Stimulated activated CD8-positive, alpha-beta memory T cell treated with anti-CD3 and anti-CD28 coated beads, Interleukin-7, amount 100 ng/mL, for 24 hours (primary cell): ENCODE measurements around the gene SNRPD2.
"Not testable (repeated sequence)": the region's sequence is repeated elsewhere in the genome, so short reads cannot be mapped to it uniquely, and the experiment has no call there.

ENCODE experiments used
- DNase-seq: peaks from one replicate; pipeline ENCODE4 v3.0.0-alpha.2; 2020; ENCODE audit warnings: low read depth

The SNRPD2 gene

DNA sequence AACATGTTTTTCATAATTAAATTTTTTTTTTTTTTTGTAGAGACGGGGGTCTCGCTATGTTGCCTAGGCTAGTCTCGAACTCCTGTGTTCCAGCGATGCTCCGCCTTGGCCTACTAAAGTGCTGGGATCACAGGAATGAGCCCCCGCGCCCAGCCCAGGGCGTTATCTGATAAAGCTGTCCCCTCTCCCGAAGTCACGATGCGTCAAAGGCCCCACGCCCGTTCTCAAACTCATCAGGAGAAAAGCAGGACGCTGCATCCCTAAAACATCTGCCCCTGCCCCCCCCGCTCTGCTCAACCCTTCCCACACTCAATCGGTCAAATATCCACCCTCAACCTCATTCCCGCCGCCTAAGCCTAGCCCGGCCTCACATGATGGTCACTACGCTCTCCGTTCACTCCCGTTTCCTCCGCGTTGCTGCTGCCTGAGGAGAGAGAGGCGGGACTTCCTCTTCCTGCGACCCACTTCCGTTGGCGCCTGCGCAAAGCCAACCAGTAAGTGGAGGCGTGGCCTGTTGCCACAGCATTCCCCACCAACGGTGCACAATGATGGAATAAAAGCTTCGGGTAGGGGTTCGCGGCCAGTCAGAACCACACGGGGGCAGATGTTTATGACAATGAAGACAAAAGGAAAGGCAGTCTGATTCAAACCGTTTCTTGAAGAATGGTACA is at the start of gene SNRPD2:
TSS of gene SNRPD2 (minus strand) at position 438 of the 671 bp plus-strand sequence. CDS start at position 373, 65 bp downstream.
- DNase-seq, result peak; percentile 90

DNA sequence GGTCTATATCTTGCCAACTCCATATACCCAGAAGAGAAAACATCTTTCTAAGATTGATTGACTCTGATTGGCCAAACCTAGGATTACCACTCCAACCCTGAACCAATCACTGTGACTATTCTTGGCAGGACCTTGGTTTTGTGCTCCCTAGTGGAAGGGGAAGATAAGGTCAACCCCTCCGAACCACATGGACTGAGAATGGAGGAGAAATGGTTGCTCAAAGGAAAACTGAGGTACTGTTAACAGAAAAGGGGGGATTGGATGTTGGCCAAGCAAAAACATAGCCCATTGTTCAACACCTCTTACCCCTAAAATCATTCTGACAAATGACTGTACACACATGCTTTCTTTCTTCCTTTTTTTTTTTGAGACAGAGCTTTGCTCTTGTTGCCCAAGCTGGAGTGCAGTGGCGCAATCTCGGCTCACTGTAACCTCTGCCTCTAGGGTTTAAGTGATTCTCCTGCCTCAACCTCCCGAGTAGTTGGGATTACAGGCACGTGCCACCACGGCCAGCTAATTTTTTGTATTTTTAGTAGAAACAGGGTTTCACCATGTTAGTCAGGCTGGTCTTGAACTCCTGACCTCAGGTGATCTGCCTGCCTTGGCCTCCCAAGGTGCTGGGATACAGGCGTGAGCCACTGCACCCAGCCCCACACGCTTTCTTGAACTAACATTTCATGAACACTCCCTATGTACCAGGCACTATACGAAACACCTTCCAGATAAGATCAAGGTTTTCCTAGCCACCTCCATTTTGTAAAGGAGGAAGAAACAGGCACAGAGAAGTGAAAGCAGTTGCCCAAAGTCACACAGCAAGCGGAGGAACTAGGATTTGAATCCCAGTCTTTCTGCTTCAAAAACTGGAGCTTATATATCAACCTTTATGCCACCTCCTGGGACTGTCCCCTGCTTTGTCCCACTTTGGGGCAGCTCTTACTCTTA is 48.0 kb upstream of the SNRPD2 start:
- DNase-seq, result no peak

DNA sequence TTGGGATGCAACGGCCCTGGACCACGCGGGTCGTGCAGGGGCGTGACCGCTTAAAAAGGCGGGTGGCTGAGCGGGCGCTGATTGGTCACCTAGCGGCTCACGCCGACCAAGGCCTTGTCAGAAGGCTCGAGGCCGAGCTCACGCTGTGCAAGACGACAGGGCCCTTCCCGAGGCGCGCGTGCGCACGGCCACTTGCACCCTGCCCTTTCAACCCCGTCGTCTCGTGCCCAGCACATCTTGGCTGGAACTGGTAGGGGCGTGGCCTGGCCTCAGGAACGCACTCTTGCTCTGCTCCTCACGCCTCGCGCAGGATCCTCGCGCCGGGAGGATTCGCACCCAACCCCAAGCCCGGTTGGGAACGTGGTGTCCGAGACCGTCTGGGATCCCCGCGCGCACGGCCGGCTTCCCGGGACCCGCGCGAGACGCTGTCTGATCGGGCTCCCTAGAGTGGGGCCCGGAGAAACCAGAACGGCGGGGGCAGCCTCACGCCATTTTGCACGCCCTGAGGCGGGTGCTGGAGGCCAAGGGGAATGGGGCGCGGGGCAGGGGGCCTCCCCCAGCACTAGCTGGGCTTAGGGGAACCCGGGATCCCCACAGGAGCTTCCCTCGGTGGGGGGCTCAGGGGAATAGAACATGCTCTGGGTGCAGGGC is 41.5 kb upstream of the SNRPD2 start, which contains the start of gene MEIOSIN:
TSS of gene MEIOSIN (plus strand) at position 280 of the 651 bp plus-strand sequence. CDS start 1,938 bp downstream, outside the sequence.
- DNase-seq, result no peak

DNA sequence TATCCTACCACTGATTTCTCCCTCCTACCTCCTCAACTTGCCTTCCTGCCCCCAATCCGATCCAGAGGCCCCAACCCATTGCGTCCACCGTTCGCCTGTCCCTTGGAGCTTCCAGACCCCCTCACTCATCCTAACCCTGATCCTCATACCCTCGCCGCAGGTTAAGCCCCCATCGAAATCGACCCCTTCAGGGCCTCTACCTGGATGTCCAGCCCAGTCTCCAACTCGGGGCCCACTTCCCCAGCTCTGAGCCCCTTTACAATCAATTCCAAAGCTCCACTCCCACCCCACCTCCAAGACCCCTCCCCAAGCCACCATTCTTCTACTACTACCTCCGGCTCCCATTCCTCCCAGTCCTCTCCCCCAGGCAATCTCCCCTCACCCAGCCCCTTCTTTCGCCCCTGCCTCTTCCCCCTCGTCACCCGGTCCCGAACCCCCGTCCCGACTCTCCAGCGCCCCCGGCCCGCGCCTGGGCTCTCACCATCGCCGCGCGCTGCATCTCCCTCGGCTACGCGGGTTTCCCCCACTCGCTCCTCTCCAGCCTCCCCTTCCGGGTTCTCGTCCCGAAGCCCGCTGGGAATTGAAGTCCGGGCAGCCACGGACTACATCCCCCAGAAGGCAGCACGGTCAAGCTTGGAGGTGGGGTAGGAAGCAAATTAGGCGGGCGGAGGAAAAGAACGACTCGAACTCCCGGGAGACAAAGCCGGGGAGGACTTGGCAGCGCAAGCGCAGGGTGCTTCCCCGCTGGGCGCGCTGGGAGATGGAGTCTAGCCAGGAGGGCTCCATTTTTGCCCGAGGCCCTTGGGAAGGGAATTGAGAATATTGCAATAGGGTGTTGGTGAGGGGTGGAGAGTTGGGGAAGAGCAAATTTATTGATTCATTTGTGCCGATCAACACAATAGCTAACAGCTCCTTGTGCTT is 38.9 kb upstream of the SNRPD2 start, which contains the start of gene FBXO46:
TSS of gene FBXO46 (minus strand) at position 529 of the 921 bp plus-strand sequence. CDS start 17,401 bp downstream, outside the sequence.
- peak; percentile 89 for DNase-seq

DNA sequence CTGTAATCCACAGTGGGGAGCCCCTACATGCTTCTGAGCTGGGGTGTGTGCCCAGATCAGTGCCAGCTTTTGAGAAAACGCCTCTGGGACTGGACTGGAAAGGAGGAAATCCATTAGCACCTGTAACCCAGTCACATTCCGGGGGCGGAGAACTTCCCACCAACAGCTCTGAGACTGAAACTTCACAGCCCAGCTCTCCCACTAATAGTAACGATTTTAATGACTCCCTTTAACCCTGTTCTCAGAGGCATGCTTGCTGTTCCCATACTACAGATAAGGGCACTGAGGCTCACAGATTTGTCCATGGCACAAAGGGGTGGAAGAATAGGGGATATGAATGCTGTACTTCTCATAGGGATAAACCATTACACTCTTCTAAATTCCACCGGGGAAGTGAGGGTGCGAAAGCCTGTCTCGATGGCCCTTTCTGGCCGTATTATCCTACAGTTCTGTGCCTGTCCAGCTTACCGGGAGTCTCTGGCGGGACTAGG is 38.1 kb upstream of the SNRPD2 start:
- DNase-seq, result no peak

DNA sequence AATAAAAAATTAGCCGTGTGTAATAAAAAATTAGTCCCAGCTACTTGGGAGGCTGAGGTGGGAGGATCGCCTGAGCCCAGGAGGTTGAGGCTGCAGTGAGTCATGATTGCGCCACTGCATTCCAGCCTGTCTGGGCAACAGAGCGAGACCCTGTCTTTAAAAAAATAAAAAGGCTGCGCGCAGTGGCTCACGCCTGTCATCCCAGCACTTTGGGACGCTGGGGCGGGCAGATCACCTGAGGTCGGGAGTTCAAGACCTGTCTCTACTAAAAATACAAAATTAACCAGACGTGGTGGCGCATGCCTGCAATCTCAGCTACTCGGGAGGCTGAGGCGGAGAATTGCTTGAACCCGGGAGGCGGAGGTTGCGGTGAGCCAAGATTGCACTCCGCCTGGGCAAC is 36.9 kb upstream of the SNRPD2 start:
- not testable (repeated sequence) for DNase-seq

DNA sequence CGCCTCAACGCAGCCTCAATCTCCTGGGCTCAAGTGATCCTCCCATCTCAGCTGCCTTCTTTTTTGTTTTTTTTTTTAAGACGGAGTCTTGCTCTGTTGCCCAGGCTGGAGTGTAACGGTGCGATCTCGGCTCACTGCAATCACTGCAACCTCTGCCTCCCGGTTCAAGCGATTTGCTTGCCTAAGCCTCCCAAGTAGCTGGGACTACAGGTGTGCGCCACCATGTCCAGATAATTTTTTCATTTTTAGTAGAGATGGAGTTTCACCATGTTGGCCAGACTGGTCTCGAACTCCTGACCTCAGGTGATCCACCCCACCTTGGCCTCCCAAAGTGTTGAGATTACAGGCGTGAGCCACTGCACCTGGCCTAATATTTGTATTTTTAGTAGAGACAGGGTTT is 28.3 kb upstream of the SNRPD2 start:
- DNase-seq, result not testable (repeated sequence)

DNA sequence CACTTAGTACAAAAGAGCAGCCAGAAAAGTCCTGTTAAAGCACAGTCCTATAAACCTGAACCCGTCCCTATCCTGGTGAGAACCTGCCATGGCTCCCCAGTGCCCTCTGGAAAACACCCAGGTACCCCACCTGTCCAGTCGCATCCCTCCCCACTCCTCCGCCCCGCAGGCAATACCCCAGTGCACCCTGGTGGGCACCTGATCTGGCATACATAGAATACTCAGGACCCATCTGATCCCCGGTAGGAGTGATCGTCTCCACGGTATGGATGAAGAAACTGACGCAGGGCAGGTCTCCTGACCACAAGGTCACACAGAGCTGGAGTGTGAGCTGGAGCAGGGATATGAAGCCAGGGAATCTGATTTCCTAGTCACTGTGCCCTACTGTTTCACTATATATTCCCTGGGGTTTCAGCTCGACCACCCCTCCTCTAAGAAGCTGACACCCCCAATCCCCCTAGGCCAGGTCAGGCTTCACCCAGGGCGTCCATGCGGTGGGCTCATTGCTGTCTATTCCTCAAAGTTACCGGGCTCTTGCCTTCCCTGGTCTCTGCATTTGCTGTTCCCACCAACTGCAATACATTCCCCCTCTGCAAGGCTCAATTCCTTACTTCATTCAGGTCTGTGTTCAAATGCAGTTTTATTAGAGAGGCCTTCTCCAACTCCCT is 26.4 kb upstream of the SNRPD2 start:
- no peak for DNase-seq

DNA sequence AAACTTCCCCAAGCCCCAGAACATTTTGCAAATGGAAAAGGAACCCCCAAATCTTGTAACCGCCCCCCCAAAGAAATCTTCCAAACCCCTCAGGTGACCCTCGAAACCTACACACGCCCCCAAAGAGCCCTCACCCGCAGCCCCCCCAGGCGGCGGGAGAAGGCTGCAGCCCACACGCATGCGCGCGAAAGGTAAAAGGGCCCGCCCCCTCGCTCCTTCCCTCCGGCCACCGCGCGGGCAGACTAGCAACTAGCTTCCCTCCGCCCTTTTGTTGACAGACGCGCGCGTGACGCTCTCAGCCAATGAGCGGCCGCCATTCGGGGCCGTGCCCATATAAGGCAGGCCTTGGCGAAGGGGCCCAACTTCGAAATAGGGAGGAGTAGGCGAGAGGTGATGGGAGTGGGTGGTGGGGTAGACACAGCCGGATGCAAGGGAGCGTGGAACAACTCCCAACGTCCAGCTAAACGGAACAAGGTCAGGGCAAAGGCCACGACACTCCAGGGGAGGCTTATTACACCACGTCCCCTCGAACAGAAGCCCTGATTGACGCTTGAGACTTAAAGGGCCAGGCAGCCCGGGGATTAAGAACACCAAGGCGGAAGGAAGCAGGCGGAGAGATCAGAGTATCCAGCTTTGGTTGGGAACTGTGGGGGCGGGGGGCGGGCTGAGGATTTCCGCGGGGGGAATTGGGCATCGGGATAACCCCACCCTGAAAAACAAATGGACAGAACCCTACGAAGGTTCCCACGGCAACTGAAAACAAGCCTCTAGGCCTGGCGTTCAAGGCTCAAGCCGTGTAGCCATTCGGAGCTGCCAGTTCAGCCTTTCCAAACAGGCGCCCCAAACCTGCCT is 25.6 kb upstream of the SNRPD2 start:
- DNase-seq, result peak; percentile 88

DNA sequence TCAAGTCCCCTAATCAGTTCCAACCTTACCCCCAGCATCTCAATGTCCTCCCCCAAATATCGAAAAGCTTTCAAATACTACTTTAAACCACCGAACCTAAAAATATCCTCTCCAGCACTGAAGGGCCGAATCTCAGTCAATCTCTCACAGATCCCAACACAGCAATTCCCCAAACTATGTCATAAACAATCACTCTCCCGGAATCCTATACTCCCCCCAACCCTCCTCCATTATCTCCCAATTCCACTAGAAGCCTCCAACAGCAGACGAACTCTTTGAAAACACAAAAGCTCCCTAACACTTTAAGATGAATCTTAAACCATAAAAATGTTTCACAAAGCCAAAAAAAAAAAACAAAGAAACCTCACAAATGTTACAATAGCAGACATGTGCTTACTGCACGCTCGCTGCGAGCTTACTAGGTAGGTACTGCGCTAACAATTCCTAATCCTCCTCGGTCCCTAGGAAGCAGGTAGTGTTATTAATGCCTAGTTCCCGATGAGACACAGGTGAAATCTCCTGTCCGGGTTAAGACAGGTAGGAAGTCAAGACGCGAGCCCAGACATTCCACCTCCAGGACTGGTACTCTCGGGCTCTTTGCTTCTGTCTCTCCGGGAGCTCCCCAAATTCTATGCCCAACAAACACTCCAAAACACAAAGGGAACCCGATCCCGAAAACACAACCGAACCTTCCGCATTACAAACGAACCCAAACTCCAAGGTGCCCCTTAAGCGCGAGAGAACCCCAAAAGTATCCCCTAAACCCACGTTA is 24.8 kb upstream of the SNRPD2 start:
- DNase-seq, result no peak

DNA sequence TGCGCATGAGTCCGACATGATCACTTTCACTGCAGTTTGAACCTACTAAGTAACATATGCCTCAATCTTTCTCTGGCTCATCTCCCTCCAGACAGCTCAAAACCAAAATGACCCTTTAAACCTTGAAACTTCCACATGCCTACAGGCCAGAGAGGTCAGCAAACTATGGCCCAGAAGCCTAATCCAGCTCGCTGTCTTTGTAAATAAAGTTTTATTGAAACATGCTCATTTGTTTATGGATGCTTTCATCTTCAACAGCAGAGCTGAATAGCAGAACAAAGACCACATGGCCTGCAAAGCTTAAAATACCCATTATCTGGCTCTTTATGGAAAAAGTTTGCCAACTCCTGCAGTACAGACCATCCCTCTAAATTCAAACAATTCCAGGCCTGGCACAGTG is 23.4 kb upstream of the SNRPD2 start:
- DNase-seq, result no peak

DNA sequence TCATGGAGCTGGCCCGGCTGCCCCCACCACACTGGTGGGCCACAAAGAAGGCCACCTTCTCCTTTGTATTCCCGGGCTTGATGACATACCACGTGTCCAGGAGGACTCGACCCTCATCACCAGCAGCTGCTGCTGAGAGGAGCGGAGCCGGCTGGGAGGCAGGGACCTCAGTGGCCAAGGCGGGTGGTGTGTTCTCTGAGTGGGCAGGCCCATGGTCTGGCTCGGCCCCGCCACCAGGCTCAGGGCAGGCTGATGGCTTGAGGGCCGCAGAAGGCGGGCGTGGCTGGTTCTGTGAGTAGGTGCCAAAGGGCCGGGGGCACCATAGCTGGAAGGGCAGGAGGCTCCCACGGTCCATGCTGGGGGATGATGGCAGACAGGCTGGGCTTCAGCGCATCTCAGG is 21.4 kb upstream of the SNRPD2 start:
- no peak for DNase-seq

DNA sequence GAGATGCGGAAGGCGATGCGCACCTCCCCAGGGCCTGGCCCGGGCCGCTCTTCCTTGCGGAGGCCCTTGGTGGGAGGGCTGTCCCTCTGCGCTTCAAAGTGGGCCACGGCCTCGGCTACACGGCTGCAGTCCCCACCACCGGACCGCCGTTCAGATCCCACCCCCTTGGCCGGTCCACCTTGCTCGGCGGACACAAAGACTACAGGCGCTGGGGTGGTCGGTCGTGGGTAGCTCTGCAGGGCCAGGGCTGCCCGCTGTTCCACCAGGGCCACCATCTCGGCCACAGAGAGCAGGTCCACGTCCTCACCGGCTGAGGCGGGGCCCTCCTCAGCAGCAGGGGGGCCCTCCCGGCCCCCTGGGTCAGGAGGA is 20.9 kb upstream of the SNRPD2 start:
- no peak for DNase-seq

DNA sequence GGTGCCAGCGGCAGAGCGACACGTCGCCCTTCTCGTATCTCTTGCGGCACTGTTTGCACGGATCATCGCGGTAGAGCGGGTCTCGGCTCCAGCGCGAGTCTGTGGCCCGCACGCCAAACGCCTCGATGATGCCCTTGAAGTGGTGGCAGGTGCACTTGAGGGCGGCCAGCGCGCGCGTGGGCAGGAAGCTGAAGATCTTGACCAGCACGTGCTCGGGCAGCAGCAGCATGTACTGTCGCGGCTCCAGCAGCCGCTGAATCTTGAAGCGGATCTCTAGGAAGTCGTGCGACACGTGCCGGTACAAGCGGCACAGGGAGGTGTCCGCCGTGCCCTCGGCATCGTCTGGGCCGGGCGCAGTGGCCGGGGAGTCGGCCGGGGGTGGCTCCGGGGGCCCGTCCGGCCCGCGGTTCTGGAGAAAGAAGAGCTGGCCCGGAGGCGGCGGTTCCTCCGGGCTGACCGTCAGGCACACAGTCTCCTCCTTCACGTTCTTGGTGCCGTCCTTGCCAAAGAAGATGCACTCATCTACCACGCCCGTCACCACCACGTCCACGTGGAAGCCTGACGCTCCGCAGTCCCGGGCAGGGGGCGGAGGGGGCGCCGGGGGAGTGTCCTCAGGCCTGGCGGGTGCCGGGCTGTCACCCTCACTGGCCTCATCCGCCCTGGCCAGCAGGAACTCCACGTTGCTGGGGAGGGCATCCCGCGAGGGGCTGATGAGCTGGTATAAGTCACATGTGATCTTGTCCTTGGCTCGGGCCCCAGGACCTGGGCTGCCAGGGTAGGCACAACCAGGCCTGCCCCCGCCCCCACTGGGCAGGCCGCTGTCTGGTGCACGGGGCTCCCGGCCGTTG is 20.3 kb upstream of the SNRPD2 start:
- DNase-seq, result no peak

DNA sequence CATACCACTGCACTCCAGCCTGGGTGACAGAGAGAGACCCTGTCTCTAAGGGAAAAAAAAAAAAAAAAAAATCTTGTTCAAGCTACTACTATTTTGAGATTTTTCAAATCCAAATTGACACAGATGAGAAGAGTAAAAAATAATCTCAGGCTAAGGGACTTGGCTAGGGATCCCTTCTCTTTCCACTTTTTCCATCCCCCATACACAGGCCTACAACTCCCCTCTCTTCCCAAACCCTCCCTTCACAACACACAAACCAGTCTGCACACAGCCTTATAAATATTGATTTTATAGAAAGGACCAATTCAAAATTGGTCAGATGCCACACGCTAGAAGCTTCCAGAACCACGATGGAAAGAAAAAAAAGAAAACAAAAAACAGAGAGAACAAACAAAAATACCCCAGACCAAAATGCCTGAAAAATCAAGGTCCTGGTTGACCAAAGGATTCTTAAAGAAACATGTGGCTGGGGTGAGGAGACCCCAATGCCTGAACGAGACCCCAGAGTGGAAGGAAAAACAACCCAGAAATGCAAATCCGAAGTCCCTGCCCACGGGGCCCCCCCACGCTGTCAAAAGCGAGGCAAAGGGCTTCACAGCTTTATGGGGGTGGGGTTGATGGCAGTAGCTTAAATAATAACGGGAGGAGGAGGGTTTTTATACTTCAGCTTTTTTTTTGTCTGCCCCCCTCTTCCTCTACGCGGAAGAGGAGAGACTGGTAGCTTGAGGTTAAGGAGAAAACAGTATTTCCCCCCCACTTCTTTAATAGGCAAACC is 18.8 kb upstream of the SNRPD2 start:
- no peak for DNase-seq

DNA sequence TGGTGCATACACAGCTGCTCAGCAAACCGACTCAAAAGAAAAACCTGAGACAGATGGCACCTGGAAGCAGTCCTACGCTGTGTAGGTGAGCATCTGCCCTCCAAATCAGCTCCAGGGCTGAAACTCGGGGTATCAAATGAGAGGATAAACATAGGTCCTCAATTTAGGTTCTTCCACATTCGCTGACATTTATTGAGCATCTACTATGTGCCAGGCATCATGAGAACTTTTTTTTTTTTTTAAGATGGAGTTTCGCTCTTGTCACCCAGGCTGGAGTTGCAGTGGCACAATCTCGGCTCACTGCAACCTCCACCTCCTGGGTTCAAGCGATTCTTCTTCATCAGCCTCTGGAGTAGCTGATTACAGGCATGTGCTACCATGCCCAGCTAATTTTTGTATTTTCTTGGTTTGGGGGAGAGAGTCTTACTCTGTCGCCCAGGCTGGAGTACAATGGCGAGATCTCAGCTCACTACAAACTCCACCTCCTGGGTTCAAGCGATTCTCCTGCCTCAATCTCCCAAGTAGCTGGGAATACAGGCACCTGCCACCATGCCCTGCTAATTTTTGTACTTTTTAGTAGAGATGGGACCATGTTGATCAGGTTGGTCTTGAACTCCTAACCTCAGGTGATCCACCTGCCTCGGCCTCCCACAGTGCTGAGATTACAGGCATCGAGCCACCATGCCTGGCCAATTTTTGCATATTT is 14.1 kb upstream of the SNRPD2 start:
- no peak for DNase-seq

DNA sequence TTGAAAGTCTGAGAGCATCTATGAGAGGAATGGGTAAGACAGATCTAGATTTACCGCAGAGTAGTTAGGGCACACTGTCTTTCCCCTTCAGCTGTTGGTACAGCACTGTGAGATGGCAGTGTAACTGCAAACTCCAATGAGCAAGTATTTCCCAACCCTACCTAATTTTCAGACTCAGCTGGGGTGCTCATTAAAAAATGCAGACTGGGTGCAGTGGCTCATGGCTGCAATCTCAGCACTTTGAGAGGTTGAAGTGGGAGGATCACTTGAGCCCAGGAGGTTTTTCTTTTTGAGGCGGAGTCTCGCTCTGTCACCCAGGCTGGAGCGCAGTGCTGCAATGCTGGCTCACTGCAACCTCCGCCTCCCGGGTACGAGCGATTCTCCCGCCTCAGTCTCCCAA is 13.4 kb upstream of the SNRPD2 start:
- DNase-seq, result no peak
